Lower leg skin (tissue), 3 donors: ENCODE data around the gene MAP7.

Source experiments
- POLR2A ChIP-seq, 2 donors: fragments of 450-650 bp; IDR thresholded peaks; one replicate each; pipeline ENCODE4 v1.6.1; 2016 to 2017; ENCODE audit warnings: antibody characterized with exemption in 2 of 2, mild to moderate bottlenecking in 1 of 2, moderate library complexity in 1 of 2
- TF ChIP-seq, protein P1 (sequence below), 3 donors: fragments of 450-650 bp; IDR thresholded peaks; one replicate each; pipeline ENCODE4 v1.5.1; 2016; ENCODE audit warnings: antibody characterized with exemption in 3 of 3, mild to moderate bottlenecking in 3 of 3, moderate library complexity in 2 of 3

DNA sequence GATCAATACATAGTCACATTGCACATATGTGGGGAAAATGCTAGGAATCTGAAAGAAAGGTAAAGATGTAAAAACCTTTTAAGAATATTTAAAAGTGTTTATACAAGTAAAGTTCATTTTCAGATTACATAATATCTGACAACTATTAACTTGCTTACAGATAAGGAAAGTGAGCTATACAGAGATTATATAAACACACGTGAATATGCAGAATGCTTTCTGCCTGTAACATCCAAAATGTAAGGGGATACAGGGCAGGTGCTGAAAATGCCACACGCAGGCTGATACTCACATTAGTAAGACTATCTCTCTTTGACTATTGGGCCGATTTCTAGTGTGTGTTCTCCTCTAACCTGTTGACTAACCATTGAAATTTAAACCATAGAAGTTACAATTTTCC is 17.9 kb upstream of the MAP7 start:
- TF ChIP-seq, protein P1, sequence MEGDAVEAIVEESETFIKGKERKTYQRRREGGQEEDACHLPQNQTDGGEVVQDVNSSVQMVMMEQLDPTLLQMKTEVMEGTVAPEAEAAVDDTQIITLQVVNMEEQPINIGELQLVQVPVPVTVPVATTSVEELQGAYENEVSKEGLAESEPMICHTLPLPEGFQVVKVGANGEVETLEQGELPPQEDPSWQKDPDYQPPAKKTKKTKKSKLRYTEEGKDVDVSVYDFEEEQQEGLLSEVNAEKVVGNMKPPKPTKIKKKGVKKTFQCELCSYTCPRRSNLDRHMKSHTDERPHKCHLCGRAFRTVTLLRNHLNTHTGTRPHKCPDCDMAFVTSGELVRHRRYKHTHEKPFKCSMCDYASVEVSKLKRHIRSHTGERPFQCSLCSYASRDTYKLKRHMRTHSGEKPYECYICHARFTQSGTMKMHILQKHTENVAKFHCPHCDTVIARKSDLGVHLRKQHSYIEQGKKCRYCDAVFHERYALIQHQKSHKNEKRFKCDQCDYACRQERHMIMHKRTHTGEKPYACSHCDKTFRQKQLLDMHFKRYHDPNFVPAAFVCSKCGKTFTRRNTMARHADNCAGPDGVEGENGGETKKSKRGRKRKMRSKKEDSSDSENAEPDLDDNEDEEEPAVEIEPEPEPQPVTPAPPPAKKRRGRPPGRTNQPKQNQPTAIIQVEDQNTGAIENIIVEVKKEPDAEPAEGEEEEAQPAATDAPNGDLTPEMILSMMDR (IDR thresholded peaks at IDR 0.05) = no peak
- TF ChIP-seq POLR2A (IDR thresholded peaks at IDR 0.05) = no peak
